Fibroblast of lung (primary cell): ENCODE measurements around the gene HES3.

Experiments
- EZH2 ChIP-seq: IDR thresholded peaks from 2 replicates; pipeline ENCODE4 v1.5.1; 2012; ENCODE audit warnings: low read length, control low read depth, mild to moderate bottlenecking; ENCODE audit errors: missing control alignments
- TF ChIP-seq, protein P1 (sequence below), 2 donors: IDR thresholded peaks in 1 of 2; conservative IDR thresholded peaks in 1 of 2; 1 replicate in 1 of 2; 2 replicates in 1 of 2; pipeline ENCODE4 v1.5.1; 2011 to 2012; ENCODE audit warnings: low read length in 2 of 2, control low read depth in 1 of 2, inconsistent platforms in 1 of 2, low read depth in 1 of 2, mild to moderate bottlenecking in 1 of 2

DNA sequence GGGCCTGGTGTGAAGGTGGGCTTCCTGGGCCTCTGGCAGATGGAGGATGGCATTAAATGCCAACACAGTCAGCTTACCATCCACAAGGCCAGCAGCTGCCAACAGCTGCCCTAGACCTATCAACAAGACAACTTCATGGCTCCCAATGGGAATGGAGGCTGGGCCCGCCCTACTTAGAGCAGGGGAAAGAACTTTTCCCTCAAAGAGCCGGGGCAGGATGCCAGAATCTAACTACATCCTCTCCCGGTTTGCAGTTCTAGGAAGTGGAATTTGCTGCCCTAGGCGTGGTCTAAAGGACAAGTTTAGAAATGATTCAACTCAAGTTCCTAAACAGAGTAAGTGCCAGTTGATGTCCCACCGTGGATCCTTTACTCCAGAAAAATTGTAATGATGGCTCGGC is 21.3 kb upstream of the HES3 start:
- TF ChIP-seq, protein P1, sequence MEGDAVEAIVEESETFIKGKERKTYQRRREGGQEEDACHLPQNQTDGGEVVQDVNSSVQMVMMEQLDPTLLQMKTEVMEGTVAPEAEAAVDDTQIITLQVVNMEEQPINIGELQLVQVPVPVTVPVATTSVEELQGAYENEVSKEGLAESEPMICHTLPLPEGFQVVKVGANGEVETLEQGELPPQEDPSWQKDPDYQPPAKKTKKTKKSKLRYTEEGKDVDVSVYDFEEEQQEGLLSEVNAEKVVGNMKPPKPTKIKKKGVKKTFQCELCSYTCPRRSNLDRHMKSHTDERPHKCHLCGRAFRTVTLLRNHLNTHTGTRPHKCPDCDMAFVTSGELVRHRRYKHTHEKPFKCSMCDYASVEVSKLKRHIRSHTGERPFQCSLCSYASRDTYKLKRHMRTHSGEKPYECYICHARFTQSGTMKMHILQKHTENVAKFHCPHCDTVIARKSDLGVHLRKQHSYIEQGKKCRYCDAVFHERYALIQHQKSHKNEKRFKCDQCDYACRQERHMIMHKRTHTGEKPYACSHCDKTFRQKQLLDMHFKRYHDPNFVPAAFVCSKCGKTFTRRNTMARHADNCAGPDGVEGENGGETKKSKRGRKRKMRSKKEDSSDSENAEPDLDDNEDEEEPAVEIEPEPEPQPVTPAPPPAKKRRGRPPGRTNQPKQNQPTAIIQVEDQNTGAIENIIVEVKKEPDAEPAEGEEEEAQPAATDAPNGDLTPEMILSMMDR (conservative IDR thresholded peaks at IDR 0.05 in 1 of 2, IDR thresholded peaks at IDR 0.05 in 1 of 2; ENCODE audit: low read depth in 1 of 2, low read length in 2 of 2) = no peak
- TF ChIP-seq EZH2 = no peak
